Neuron (in vitro differentiated cells): ENCODE measurements around the gene SENP7.

ENCODE experiments used
- H2AFZ ChIP-seq: one replicate; pipeline ENCODE4 v1.6.1; 2013; ENCODE audit warnings: low read depth, mild to moderate bottlenecking, inconsistent platforms, low read length, moderate library complexity
- H3K27me3 ChIP-seq: one replicate; pipeline ENCODE4 v1.6.1; 2013; ENCODE audit warnings: low read length; ENCODE audit not compliant: insufficient read depth
- H3K36me3 ChIP-seq: one replicate; pipeline ENCODE4 v1.6.1; 2013; ENCODE audit warnings: low read length; ENCODE audit not compliant: insufficient read depth
- H3K4me1 ChIP-seq: one replicate; pipeline ENCODE4 v1.6.1; 2013; ENCODE audit warnings: low read length; ENCODE audit not compliant: insufficient read depth
- H3K4me3 ChIP-seq: 2 replicates; pipeline ENCODE4 v1.5.1; 2013; ENCODE audit warnings: mild to moderate bottlenecking, low read length, moderate library complexity
- H3K9me3 ChIP-seq: one replicate; pipeline ENCODE4 v1.6.1; 2013; ENCODE audit warnings: low read length

Gene SENP7

DNA sequence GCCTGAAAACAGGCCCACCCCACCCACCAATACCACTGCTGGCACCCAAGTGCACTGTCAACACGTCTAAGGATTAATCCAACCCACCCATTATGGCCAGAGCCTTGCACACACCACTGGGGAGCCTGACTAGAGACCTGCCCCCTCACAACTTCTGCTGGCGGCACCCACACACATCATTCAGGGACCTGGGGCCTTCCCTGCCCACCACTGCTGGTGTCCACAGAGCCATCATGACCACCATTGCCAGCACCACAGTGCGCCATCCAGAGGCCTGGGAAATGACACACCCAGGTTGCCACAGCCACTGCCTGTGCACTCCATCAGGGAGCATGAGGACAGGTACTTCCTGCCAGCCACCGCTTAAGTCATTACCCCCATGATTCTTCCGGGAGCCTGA is 125.7 kb downstream of the SENP7 start:
- Histone ChIP-seq H3K4me1 (no peaks in the 10 kb centered on the region), H3K27me3 (no peaks in the 10 kb centered on the region), H3K36me3 (peaks cover 3% of the 10 kb centered on the region), H2AFZ (no peak overlapping the region), H3K9me3 (peaks cover 9% of the 10 kb centered on the region), H3K4me3 (no peak overlapping the region)

DNA sequence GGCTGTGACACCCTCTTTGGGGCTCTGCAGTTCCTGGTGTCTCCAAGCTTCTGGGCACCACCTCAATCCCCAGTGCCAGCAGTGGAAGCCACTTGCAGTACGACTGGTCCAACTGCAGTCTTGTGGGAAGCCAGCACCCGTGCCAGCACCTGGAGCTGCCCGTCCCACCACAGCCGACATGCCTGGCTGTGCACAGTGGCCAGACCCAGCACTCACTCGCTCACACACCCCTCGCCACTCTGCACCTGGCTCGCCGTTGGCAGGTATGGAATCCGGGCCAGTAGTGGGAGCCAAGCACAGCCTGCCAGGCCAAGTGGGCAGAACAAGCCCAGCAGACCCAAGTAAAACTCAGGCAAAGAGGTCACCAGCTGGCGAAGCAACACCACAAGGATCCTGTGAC is 128.6 kb downstream of the SENP7 start:
- Histone ChIP-seq H3K9me3 (peaks cover 6% of the 10 kb centered on the region), H2AFZ (no peak overlapping the region), H3K4me1 (no peaks in the 10 kb centered on the region), H3K4me3 (no peak overlapping the region), H3K27me3 (no peaks in the 10 kb centered on the region), H3K36me3 (peaks cover 3% of the 10 kb centered on the region)

DNA sequence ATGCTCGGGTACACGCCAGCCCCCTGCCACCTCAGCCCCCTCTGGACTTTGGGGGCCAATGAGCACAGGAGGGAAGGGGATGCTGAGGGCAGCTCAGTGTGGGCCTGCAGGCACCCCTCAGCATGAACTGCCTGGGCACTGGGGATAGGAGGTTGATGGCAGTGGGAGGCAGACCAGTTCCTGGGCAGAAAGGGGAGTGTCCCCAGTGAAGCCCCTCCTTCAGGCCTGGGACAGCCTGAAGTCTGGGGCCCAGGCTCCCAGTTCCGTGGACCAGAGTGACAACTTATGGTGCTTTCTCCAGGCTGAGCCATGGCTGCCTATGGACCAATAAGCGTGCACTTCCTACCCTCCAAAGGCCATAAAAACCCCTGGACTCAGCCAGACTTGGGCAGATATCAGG is 129.4 kb downstream of the SENP7 start:
- no peak overlapping the region for H2AFZ ChIP-seq
- no peak overlapping the region for H3K4me3 ChIP-seq
- peaks cover 3% of the 10 kb centered on the region for H3K36me3 ChIP-seq
- no peaks in the 10 kb centered on the region for H3K4me1 ChIP-seq
- H3K27me3 ChIP-seq, result no peaks in the 10 kb centered on the region
- H3K9me3 ChIP-seq, result peaks cover 6% of the 10 kb centered on the region

DNA sequence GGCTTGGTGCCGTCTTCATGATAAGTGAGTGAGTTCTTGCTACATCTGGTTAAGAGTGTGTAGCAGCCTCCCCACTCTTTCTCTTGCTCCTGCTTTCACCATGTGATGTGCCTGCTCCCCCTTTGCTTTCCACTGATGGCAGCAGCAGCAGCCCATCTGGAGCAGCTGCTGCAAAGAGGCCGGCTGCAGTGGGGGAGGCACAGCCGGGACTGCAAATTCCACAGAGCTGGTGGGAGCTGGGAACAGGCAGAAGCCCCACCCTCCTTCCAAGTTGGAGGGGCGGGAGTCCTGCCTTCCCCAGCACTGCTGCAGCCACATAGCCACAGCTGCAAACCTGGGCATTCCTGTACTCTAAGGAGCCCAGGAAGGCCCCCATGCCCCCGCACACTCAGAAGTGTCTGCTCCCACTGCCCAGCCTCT is 129.8 kb downstream of the SENP7 start:
- no peaks in the 10 kb centered on the region for H3K4me1 ChIP-seq
- H3K9me3 ChIP-seq, result peaks cover 6% of the 10 kb centered on the region
- no peak overlapping the region for H3K4me3 ChIP-seq
- H3K27me3 ChIP-seq, result no peaks in the 10 kb centered on the region
- peaks cover 3% of the 10 kb centered on the region for H3K36me3 ChIP-seq
- no peak overlapping the region for H2AFZ ChIP-seq

DNA sequence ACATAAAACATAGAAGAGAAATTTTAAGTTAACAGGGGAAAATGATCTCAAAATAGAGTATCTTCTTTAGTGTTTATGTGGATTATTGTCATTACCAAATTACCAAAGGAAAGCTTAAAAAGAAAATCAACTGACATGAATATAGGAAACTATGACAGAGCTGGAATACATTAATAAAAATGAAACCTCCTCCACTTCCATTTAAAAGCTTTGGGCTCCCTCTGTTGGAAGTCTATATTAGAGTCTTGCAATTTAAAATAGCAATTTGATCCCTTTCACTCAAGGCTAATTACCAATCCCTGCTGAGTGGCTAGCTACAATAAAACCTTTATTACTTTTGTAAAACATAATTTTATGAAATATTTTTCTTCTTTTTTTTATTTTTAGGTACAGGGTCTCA is 131.2 kb downstream of the SENP7 start:
- Histone ChIP-seq H3K27me3 (no peaks in the 10 kb centered on the region), H3K9me3 (peaks cover 6% of the 10 kb centered on the region), H3K36me3 (peaks cover 3% of the 10 kb centered on the region), H2AFZ (no peak overlapping the region), H3K4me3 (no peak overlapping the region), H3K4me1 (no peaks in the 10 kb centered on the region)

DNA sequence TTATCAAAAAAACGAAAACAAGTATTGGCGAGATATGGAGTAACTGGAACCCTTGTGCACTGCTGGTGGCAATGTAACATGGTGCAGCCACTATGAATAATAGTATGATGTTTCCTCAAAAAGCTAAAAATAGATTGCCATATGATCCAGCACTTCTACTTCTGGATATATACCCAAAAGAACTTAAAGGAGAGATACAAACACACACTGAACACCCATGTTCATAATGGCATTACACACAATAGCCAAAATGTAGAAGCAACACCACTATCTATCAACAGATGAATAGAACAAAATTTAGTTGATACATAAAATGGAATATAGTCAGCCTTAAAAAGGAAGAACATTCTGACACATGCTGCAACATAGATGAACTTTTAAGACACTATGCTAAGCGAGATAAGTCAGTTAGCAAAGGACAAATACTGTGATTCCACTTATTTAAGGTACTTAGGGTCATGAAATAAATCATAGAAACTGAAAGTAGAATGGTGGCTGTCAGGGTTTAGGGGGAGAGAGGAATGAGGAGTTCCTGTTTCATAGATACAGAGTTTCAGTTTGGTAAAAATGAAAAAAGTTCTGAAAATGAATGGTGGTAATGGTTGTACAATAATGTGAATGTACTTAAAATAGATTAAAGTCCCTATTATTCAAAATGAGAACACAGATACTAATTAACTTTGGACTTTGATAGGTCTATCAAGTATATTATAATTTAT is 133.2 kb downstream of the SENP7 start:
- Histone ChIP-seq H3K4me1 (no peaks in the 10 kb centered on the region), H3K9me3 (peaks cover 6% of the 10 kb centered on the region), H3K4me3 (no peak overlapping the region), H3K36me3 (peaks cover 3% of the 10 kb centered on the region), H2AFZ (no peak overlapping the region), H3K27me3 (no peaks in the 10 kb centered on the region)

DNA sequence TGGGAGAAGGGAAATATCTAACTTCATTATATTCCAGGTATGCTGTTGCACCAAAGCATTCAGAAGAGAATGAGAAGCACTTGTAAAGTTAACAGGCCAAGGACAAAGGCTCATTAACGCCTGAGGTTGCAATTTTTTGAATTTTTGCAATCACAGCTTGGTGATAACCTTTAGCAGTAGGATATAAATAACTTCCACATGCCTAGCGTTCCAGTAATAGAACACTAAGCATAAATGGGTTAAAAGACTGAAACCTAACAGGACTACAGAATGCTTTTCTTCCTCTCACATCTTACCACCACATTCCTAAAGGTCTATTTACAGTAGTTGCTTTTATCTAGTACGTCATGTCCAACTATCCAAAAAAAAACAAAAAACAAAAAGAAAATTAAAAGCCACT is 135.2 kb downstream of the SENP7 start:
- Histone ChIP-seq H3K36me3 (no peaks in the 10 kb centered on the region), H3K9me3 (no peaks in the 10 kb centered on the region), H3K4me3 (no peak overlapping the region), H2AFZ (no peak overlapping the region), H3K4me1 (no peaks in the 10 kb centered on the region), H3K27me3 (no peaks in the 10 kb centered on the region)

DNA sequence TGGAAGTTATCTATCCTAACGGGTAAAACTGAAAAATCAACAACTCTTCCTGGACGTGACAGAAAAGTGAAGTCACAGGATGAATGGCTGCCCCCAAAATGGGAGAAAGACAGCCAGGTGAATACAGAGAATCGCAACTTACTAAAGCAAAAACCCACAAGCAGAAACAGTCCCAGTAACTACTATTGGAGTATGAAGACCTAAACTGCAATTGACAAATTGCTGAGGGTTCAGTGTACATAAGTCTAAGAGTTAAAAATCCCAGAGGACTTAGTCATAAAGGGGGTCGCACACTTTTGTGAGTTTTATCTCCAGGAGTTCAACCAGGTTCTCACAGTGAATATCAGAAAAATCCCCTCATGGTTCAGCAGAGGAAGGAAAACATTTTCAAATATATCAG is 135.8 kb downstream of the SENP7 start:
- no peaks in the 10 kb centered on the region for H3K27me3 ChIP-seq
- no peak overlapping the region for H3K4me3 ChIP-seq
- H3K36me3 ChIP-seq, result no peaks in the 10 kb centered on the region
- H2AFZ ChIP-seq, result no peak overlapping the region
- H3K4me1 ChIP-seq, result no peaks in the 10 kb centered on the region
- no peaks in the 10 kb centered on the region for H3K9me3 ChIP-seq

DNA sequence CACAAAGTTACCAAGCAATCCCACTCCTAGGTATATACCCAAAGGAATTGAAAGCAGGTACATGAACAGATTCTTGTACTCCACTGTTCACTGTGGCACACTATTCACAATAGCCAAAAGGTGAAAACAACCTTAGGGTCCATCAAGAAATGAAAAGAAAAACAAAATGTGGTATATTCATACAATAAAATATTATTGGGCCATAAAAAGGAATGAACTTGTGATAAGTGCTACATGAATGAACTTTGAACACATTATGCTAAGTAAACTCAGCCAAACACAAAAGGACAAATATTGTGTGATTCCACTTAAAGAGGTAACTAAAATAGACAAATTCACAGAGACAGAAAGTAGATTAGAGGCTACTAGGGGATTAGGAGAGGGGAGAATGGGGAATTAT is 137.4 kb downstream of the SENP7 start:
- H3K36me3 ChIP-seq, result peaks cover 5% of the 10 kb centered on the region
- H3K9me3 ChIP-seq, result no peaks in the 10 kb centered on the region
- H3K4me1 ChIP-seq, result no peaks in the 10 kb centered on the region
- no peak overlapping the region for H2AFZ ChIP-seq
- H3K27me3 ChIP-seq, result no peaks in the 10 kb centered on the region
- no peak overlapping the region for H3K4me3 ChIP-seq

DNA sequence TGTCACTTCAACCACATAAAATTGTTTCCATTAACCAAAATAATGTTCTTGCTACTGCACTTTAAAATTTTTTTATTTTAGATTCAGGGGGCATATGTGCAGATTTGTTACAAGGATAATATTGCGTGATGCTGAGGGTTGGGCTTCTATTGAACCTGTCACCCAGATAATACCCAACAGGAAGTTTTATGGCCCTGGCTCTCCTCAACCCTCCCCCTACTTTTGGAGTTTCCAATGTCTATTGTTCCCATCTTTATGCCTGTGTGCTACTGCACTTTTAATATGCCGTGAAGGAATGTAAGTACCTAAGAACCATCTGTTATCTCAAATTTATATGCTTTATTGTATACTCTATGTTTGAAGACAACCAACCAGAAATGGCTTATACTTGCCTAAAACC is 150.6 kb downstream of the SENP7 start:
- Histone ChIP-seq H3K27me3 (no peaks in the 10 kb centered on the region), H3K9me3 (peaks cover 7% of the 10 kb centered on the region), H3K36me3 (peaks cover 33% of the 10 kb centered on the region), H3K4me1 (no peaks in the 10 kb centered on the region), H2AFZ (no peak overlapping the region), H3K4me3 (no peak overlapping the region)

DNA sequence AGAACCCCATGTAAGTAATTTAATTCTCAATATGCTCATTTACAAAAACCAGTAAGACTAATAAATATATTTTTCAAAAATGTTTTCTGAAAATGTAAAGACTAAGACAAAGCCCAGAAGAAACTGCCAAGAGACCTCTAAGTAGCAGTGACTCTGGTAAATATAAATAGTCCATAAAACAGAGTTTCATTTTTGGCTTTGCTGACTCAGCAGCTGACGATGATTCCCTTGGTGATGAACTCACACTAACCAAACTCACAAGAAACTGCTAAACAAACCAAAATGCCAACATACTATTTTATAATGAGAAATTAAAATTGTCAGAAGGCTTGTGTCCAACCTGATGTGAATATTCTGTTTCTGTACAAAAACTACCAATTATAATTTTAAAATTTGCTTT is 161.2 kb downstream of the SENP7 start:
- H3K4me1 ChIP-seq, result no peaks in the 10 kb centered on the region
- H3K9me3 ChIP-seq, result peaks cover 2% of the 10 kb centered on the region
- H3K27me3 ChIP-seq, result no peaks in the 10 kb centered on the region
- no peak overlapping the region for H3K4me3 ChIP-seq
- H2AFZ ChIP-seq, result no peak overlapping the region
- H3K36me3 ChIP-seq, result peaks cover 10% of the 10 kb centered on the region

DNA sequence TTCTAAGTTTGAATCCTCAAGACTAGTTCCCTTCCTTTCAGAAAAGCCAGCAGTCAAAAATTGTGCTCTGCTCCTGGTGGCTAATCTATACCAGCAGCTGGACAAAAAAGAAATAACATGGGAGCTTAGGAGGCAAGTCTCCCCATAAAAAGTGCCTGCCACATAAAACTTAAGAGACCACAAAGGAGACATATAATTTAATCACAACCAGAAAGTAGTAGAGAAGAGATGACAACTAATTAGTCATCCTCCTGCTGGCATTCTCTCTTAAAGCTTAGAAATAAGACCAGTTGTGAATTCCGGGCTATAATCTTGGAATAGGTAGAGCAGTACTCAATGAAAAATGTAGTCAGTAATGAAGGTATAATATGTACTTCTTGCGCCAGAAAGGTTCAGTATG is 172.4 kb downstream of the SENP7 start:
- no peaks in the 10 kb centered on the region for H3K4me1 ChIP-seq
- no peak overlapping the region for H2AFZ ChIP-seq
- H3K9me3 ChIP-seq, result no peaks in the 10 kb centered on the region

DNA sequence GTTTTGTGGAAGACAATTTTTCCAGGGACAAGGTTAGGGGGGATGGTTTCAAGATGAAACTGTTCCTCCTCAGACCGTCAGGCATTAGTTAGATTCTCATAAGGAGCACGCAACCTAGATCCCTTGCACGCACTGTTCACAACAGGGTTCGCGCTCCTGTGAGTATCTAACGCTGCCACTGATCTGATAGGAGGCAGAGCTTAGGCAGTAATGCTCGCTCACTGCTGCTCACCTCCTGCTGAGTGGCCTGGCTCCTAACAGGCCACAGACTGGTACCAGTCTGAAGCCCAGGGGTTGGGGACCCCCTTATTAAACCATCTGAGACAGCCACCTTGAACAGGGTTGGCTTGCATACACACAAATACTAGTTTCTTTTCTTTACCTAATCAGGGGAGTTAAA is 179.1 kb downstream of the SENP7 start:
- H2AFZ ChIP-seq, result no peak overlapping the region
- H3K27me3 ChIP-seq, result no peaks in the 10 kb centered on the region
- H3K9me3 ChIP-seq, result peaks cover 2% of the 10 kb centered on the region
- peaks cover 34% of the 10 kb centered on the region for H3K36me3 ChIP-seq
- H3K4me1 ChIP-seq, result no peaks in the 10 kb centered on the region
- no peak overlapping the region for H3K4me3 ChIP-seq

More for the DNA sequence above, 172.4 kb downstream of the SENP7 start:
- no peaks in the 10 kb centered on the region for H3K27me3 ChIP-seq
- H3K36me3 ChIP-seq, result peaks cover 23% of the 10 kb centered on the region
- H3K4me3 ChIP-seq, result no peak overlapping the region

DNA sequence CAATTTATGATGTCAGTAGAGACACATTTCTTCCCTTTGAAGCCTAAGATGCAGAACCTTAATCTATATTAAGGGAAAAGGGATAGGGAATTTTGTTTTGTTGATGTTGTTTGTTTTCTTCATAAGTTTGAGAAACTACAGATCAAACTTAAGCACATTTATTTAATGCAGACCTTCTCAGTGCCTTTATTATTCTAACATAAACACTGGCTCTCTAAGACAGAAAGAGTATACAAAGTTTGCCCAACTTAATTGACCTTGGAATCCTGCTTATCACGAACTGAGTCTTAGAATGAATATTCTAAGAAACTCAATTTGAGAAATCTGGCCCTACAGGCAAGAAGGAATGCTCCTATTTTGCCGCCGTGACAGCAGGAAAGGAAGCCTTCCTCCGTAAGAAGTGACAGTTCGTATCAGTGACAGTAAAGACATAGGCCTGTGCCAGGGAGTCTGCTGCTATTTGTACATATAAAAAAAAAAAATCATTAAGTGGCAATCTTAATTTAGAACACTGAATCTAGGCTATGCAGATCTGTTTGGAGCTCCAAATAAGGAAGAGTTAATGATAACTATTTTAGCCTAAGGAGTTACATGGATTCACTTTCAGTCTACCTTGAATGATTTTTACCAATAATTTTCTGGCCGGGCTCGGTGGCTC is 183.9 kb downstream of the SENP7 start:
- peaks cover 2% of the 10 kb centered on the region for H3K9me3 ChIP-seq
- H3K4me1 ChIP-seq, result no peaks in the 10 kb centered on the region
- peaks cover 34% of the 10 kb centered on the region for H3K36me3 ChIP-seq
- H2AFZ ChIP-seq, result no peak overlapping the region
- no peak overlapping the region for H3K4me3 ChIP-seq
- no peaks in the 10 kb centered on the region for H3K27me3 ChIP-seq
